ENCODE data around the gene SLC7A5. TPM values are rescaled to one million over a fixed set of nuclear protein-coding genes. Genes with fewer than 3 reads are reported as not detected.

SLC7A5 gene
- total RNA-seq, 2 experiments from 2014 or later, result 343 to 346 TPM

DNA sequence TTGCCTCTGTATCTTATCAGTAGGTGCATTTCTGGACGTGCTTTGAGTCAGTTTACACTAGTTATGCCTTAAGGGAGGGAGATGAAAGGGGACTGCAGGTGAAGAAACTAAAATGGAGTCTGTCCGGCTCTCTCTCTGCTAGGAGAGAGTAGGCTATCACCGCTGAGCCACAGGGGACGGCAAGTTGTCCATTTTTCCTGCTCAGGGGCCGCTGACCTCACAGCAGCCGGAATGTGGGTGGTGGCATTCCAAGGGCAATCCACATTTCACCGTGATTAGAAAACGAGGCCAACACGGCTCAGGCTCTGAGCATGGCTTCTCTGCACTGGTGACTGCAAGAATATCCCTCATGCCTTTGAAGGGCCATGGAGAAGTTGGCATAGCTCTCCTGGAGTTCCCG, 84.5 kb downstream of the SLC7A5 start:
- CTCF ChIA-PET, result no interaction called here
- intact Hi-C loops (cut with micrococcal nuclease), result loop anchor here (5.0 kb wide), 1 partner anchor 667 kb away; the partner anchor contains the start of gene ZFPM1
- no peak overlapping the region for H3K4me3 Mint-ChIP-seq
- no peaks in the 10 kb centered on the region for H3K9me3 Mint-ChIP-seq
- peaks cover 19% of the 10 kb centered on the region for H3K4me1 Mint-ChIP-seq (ENCODE audit: low read depth)
- no peaks in the 10 kb centered on the region for H3K27me3 Mint-ChIP-seq (ENCODE audit: low read depth)
- H3K27ac Mint-ChIP-seq, result no peak overlapping the region
- DNase-seq, result no peak
- H3K36me3 Mint-ChIP-seq (ENCODE audit: low read depth), result no peaks in the 10 kb centered on the region

DNA sequence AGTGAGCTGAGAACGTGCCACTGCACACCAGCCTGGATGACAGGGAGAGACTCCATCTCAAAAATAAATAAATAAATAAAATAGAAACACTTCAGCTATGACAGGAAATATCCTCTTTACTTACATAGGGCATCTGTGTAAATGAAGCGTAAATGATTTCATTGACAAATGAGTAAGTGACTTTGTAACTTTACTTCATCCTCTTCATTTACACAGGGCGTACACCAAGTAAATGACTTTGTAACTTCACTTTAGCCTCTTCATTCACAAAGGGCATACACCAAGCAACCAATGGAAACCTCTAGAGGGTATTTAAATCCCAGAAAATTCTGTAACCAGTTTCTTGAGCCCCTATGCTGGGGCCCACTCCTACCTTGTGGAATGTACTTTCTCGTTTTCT, 87.3 kb downstream of the SLC7A5 start:
- no peak overlapping the region for H3K27ac Mint-ChIP-seq
- intact Hi-C loops (cut with micrococcal nuclease), result loop anchor here (5.0 kb wide), 1 partner anchor 670 kb away; the partner anchor contains the start of gene ZFPM1
- peaks cover 4% of the 10 kb centered on the region for H3K36me3 Mint-ChIP-seq (ENCODE audit: low read depth)
- no peaks in the 10 kb centered on the region for H3K27me3 Mint-ChIP-seq (ENCODE audit: low read depth)
- peaks cover 43% of the 10 kb centered on the region for H3K4me1 Mint-ChIP-seq (ENCODE audit: low read depth)
- CTCF ChIA-PET, result interaction anchor here (1.7 to 4.6 kb wide), 6 partner anchors 10 to 128 kb away, joined by 3 to 192 read pairs (median 7); partner anchors contain the start of gene SLC7A5
- H3K4me3 Mint-ChIP-seq, result no peak overlapping the region
- no peak for DNase-seq
- no peaks in the 10 kb centered on the region for H3K9me3 Mint-ChIP-seq

DNA sequence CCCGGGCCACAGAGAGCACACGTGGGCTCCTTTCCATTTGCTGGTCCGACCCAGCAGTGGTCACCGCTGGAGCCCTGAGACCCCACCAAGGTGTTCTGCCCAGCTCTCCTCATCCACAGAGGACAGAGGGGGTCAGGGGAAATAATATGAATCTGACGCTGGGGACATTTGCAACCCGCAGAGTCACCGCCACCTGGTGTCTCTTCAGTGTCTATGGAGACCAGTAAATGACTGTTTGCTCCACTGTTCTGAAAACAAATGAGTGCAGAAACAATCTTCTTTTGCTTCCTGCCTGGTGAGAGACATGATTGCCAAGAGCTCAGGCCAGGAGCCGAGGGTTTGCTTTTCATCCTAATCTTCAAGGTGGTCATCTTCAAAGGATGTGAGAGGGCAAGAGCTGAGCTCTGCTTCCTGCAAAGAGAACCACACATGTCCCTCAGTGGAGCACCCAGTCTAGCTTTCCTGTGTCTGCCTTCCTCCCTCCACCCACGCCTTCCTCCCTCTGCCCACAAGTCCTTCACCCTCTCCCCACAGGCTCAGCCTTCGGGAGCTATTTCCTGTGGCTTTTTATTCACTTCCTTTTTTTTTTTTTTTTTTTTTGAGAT, 88.8 kb downstream of the SLC7A5 start:
- CTCF ChIA-PET, result interaction anchor here (0.7 to 4.6 kb wide), 18 partner anchors 8 to 186 kb away, joined by 3 to 192 read pairs (median 6); partner anchors contain the start of genes BANP and SLC7A5
- Mint-ChIP-seq H3K36me3 (ENCODE audit: low read depth) (peaks cover 4% of the 10 kb centered on the region), H3K27me3 (ENCODE audit: low read depth) (no peaks in the 10 kb centered on the region), H3K4me1 (ENCODE audit: low read depth) (peaks cover 48% of the 10 kb centered on the region), H3K27ac (peak overlapping the region; percentile 99), H3K4me3 (peak overlapping the region; percentile 57), H3K9me3 (no peaks in the 10 kb centered on the region)
- intact Hi-C loops (cut with micrococcal nuclease), result loop anchor here (1.0 to 5.0 kb wide), 2 partner anchors 26 to 672 kb away; partner anchors contain the start of gene ZFPM1
- DNase-seq, result peak; percentile 80

Small RNA genes lying within 50 kb of the gene (microRNA-seq; reads per million reads assigned to microRNA genes)
- 2.2 reads per million for gene MIR6775 (ENCODE audit: borderline microRNAs expressed, borderline replicate concordance)

Other genes starting within 250 kb of the SLC7A5 start
- gene KLHDC4, start 103.5 kb downstream of the SLC7A5 start, total RNA-seq, result 10 to 100 TPM; 56.2 to 62.4 TPM
- not detected for gene CA5A, start 67.0 kb upstream of the SLC7A5 start, total RNA-seq
- 10 to 100 TPM; 35.1 to 38.6 TPM for gene BANP, start 81.9 kb upstream of the SLC7A5 start, total RNA-seq